ENCODE results near the gene SPOCK1.
"Not testable (repeated sequence)": the region's sequence is repeated elsewhere in the genome, so short reads cannot be mapped to it uniquely, and the experiment has no call there.

SPOCK1 gene

GRCh38 chr5:137234973-137235943 lies 263.9 kb downstream of the SPOCK1 start:
- no peak for DNase-seq
- H3K9me3 ChIP-seq: no peaks in the 10 kb centered on the region
- no peak overlapping the region for H3K4me3 ChIP-seq (ENCODE audit: low read depth, low read length)
- H3K4me1 ChIP-seq: no peaks in the 10 kb centered on the region
- H3K36me3 ChIP-seq: no peaks in the 10 kb centered on the region
- no peaks in the 10 kb centered on the region for H3K27me3 ChIP-seq
- no peak for TF ChIP-seq CTCF (IDR thresholded peaks at IDR 0.05; ENCODE audit: low read depth, low read length)

DNA sequence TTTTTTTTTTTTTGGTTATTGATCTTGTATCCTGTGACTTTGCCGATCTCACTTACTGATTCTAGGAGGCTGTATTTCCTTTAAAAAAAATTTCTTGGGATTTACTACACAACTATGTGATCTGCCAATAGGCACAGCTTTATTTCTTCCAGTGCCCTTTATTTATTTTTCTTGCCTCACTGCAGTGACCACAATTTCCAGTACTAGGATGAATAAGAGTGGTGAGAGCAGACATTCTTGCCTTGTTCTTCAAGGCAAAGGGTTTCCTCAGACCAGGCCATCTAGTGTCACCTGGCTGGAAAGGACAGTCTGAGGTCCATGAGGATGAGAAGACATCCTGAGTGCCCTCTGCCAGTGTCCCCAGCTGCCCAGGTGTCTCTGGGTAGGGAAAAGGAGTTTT lies 265.4 kb downstream of the SPOCK1 start:
- no peak for TF ChIP-seq CTCF (IDR thresholded peaks at IDR 0.05; ENCODE audit: low read depth, low read length)
- H3K36me3 ChIP-seq: no peaks in the 10 kb centered on the region
- H3K27me3 ChIP-seq: no peaks in the 10 kb centered on the region
- no peak for DNase-seq
- H3K4me1 ChIP-seq: no peaks in the 10 kb centered on the region
- H3K4me3 ChIP-seq (ENCODE audit: low read depth, low read length): no peak overlapping the region
- no peaks in the 10 kb centered on the region for H3K9me3 ChIP-seq

- not testable (repeated sequence) for DNase-seq, H3K4me1 ChIP-seq
Observed at GRCh38 chr5:137233304-137233703, 265.8 kb downstream of the SPOCK1 start.

DNA sequence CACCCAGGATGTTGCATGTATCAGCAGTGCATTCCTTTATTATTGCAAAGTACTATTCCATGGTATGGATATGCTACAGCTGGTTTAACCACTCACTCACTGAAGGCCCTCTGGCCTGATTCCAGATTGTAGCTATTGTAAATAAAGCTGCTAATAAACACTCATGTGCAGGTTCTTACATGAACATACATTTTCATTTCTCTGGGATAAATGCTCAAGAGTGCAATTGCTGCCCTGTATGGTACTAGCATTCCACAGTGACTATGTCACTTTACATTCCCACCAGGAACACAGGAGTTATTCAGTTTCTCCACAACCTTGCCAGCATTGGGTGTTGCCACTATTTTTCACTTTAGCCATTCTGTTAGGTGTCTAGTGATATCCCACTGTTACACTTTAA lies 267.6 kb downstream of the SPOCK1 start:
- no peaks in the 10 kb centered on the region for H3K9me3 ChIP-seq
- TF ChIP-seq CTCF (IDR thresholded peaks at IDR 0.05; ENCODE audit: low read depth, low read length): no peak
- DNase-seq: no peak
- H3K4me1 ChIP-seq: no peaks in the 10 kb centered on the region
- H3K36me3 ChIP-seq: no peaks in the 10 kb centered on the region
- no peaks in the 10 kb centered on the region for H3K27me3 ChIP-seq
- H3K4me3 ChIP-seq (ENCODE audit: low read depth, low read length): no peak overlapping the region

More at GRCh38 chr5:137233304-137233703, 265.8 kb downstream of the SPOCK1 start:
- not testable (repeated sequence) for H3K36me3 ChIP-seq; H3K9me3 ChIP-seq; H3K4me3 ChIP-seq (ENCODE audit: low read depth, low read length); H3K27me3 ChIP-seq

DNA sequence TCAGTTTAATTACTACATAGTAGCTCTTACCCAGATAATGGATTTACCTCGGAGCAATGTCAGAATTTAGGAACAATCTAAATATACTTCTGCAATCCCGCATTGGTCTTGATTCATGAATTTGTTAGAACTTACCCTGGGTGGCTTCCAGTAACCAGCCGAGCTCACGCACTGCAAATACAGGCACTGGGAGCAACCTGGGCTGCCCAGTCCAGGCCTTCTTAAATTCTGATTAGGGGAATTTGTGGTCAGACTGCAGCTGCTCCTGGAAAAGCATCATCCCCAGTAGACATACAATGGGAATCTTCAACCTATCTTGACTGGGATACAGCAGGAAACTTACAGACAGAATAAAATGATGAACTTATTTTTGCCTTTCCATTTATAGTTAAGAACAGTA lies 270.3 kb downstream of the SPOCK1 start:
- no peak for TF ChIP-seq CTCF (IDR thresholded peaks at IDR 0.05; ENCODE audit: low read depth, low read length)
- no peaks in the 10 kb centered on the region for H3K9me3 ChIP-seq
- no peaks in the 10 kb centered on the region; the same call in 1 of the 2 replicates for H3K27me3 ChIP-seq
- H3K4me1 ChIP-seq: no peaks in the 10 kb centered on the region
- H3K36me3 ChIP-seq: no peaks in the 10 kb centered on the region
- H3K4me3 ChIP-seq (ENCODE audit: low read depth, low read length): no peak overlapping the region
- no peak for DNase-seq

GRCh38 chr5:137226081-137226480 lies 273.0 kb downstream of the SPOCK1 start:
- TF ChIP-seq CTCF (IDR thresholded peaks at IDR 0.05; ENCODE audit: low read depth, low read length): no peak
- DNase-seq: no peak
- no peaks in the 10 kb centered on the region for H3K4me1 ChIP-seq
- H3K4me3 ChIP-seq (ENCODE audit: low read depth, low read length): no peak overlapping the region
- no peaks in the 10 kb centered on the region for H3K36me3 ChIP-seq
- H3K9me3 ChIP-seq: no peaks in the 10 kb centered on the region
- no peaks in the 10 kb centered on the region; the same call in 1 of the 2 replicates for H3K27me3 ChIP-seq

Measured in BE2C (cell line).